ENCODE results near the gene DOK7.

- TF ChIP-seq CTCF (IDR thresholded peaks at IDR 0.05) (no peak), POLR2A (IDR thresholded peaks at IDR 0.05) (no peak)
Measured at GRCh38 chr4:3505231-3505630, 42.1 kb downstream of the DOK7 start.

Data from Peyer's patch (tissue), 4 donors.